ENCODE measurements around the gene CLSTN3.
A peak's percentile ranks its signal among the peaks of the same experiment; 100 is the strongest.

CLSTN3 gene

DNA sequence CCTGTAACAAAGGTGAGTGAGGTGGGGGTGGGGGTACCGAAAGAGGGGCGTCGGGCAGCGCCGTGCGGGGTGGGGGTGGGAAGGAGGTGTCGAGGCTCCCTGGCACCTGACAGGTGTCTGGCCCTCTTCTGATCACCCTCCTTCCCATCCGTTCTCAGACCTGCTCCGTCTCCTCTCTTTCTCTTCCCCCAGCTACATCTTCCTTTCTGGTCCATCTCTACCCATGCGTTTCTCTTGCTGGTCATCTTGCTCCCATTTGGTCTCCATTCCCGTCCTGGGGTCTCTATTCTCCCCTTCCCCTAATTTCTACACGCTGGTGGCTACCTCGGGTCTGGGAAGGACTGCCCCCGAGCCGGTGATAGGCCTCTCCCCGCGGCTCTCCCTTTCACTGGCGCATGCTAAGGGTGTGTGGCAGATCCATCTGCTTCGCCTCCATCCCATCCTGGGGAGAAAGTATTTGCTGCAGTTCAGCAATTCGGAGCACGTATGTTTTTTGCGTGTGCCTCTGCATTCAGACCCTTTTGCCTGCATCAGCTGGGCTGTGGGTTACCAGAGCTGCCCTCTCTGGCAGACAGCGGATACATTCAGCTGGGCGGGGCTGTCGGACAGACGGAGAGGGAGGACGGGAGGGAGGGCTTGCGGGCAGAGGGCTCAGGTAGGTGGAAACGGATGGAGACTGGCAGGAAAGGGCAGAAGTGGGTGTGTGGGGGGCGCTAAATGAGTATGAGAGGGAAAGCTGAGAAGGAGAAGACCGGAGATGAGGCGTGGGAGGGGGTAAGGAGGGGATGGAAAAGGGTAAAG lies 730 bp downstream of the CLSTN3 start:
- peak overlapping the region; percentile 81 for H3K4me3 ChIP-seq (ENCODE audit: low read depth, low read length)
- ChIA-PET CTCF (interaction anchor here (5.0 kb wide), 1 partner anchor 12 kb away, joined by 44 read pairs; no protein-coding TSS in a partner anchor), POLR2A (no interaction called here)
- TF ChIP-seq, protein P1, sequence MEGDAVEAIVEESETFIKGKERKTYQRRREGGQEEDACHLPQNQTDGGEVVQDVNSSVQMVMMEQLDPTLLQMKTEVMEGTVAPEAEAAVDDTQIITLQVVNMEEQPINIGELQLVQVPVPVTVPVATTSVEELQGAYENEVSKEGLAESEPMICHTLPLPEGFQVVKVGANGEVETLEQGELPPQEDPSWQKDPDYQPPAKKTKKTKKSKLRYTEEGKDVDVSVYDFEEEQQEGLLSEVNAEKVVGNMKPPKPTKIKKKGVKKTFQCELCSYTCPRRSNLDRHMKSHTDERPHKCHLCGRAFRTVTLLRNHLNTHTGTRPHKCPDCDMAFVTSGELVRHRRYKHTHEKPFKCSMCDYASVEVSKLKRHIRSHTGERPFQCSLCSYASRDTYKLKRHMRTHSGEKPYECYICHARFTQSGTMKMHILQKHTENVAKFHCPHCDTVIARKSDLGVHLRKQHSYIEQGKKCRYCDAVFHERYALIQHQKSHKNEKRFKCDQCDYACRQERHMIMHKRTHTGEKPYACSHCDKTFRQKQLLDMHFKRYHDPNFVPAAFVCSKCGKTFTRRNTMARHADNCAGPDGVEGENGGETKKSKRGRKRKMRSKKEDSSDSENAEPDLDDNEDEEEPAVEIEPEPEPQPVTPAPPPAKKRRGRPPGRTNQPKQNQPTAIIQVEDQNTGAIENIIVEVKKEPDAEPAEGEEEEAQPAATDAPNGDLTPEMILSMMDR (IDR thresholded peaks at IDR 0.05; ENCODE audit: insufficient read depth, low read length, missing control alignments), result peak; percentile 9
- DNase-seq (ENCODE audit: low read depth, low spot score), result no peak

DNA sequence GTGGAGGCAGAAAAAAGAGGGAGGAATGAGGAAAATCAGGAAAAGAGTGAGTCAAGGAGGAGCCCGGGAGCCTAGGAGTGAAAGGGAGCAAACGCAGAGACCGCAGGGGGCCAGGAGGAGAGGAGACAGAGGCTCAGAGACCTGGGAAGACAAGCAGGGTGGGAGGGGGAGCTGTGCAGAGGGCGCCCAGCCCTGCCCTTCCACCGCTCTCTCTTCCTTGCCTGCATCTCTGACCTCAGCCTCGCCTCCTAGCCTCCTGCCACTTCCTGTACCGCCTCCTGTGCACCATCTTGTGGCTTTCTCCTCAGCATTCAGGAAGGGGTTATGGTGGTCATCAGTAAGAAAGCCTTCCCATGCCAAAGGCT lies 1.3 kb downstream of the CLSTN3 start:
- POLR2A ChIA-PET, result no interaction called here
- DNase-seq (ENCODE audit: low read depth, low spot score), result no peak
- peak overlapping the region; percentile 81 for H3K4me3 ChIP-seq (ENCODE audit: low read depth, low read length)
- TF ChIP-seq, protein P1 (IDR thresholded peaks at IDR 0.05; ENCODE audit: insufficient read depth, low read length, missing control alignments), result no peak
- CTCF ChIA-PET, result interaction anchor here (5.0 kb wide), 1 partner anchor 12 kb away, joined by 44 read pairs; no protein-coding TSS in a partner anchor

DNA sequence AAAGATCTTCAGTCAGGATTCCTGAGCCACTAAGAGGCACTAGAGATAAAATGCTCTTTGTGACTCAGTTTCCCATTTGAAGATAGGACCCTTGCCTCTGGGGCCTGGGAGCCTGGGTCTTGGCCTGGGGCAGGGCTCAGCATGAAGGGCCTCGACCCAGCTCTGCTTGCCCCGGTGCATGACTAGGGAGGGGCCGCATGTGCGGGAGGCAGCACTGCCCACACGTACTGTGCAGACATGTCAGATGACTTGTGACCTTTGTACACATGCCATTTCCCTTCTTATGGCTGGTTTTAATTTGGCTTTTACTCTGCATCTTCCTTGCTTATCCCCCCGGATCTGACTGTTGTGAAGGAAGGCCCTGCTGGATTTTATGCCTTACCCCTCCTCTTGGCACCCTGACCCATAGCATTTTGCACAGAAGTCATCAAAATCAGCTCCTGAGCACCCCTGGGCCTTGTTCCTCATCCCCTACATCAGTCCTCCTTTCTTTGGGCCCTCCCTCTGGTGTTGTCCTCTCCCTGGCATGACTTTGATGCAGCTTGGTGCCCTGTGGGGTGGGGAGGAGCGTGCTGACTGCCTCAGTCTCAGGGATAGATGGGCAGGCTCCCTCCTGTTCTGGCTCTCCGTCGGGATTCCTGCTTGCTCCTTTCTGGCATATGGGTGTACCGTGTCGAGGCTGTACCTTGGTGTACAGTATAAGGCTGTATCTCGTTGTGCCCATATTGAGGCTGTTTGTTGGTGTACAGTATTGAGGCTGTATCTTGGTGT lies 4.4 kb downstream of the CLSTN3 start:
- POLR2A ChIA-PET, result no interaction called here
- CTCF ChIA-PET, result interaction anchor here (1.3 to 3.0 kb wide), 3 partner anchors 9 to 25 kb away, joined by 5 to 23 read pairs (median 5); partner anchors contain the start of gene C1RL
- no peak overlapping the region for H3K4me3 ChIP-seq (ENCODE audit: low read depth, low read length)
- TF ChIP-seq, protein P1 (IDR thresholded peaks at IDR 0.05; ENCODE audit: insufficient read depth, low read length, missing control alignments), result no peak
- DNase-seq (ENCODE audit: low read depth, low spot score), result no peak

DNA sequence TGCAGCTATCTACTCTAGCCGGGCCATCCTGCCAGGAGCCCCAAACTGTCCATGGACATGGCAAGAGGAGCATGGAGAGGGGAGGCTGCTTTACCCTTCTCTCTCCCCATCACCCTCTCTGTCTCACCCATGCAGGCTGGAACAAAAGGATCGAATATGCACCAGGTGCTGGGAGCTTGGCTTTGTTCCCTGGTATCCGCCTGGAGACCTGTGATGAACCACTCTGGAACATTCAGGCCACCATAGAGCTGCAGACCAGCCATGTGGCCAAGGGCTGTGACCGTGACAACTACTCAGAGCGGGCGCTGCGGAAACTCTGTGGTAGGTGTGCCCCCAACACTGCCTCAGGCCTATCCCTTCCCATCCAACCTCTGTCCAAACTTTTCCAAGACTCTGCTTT lies 5.9 kb downstream of the CLSTN3 start:
- no peak for DNase-seq (ENCODE audit: low read depth, low spot score)
- ChIA-PET POLR2A (no interaction called here), CTCF (interaction anchor here (0.8 to 3.0 kb wide), 4 partner anchors 8 to 52 kb away, joined by 3 to 23 read pairs (median 4); no protein-coding TSS in a partner anchor)
- H3K4me3 ChIP-seq (ENCODE audit: low read depth, low read length), result no peak overlapping the region
- TF ChIP-seq, protein P1 (IDR thresholded peaks at IDR 0.05; ENCODE audit: insufficient read depth, low read length, missing control alignments), result no peak

DNA sequence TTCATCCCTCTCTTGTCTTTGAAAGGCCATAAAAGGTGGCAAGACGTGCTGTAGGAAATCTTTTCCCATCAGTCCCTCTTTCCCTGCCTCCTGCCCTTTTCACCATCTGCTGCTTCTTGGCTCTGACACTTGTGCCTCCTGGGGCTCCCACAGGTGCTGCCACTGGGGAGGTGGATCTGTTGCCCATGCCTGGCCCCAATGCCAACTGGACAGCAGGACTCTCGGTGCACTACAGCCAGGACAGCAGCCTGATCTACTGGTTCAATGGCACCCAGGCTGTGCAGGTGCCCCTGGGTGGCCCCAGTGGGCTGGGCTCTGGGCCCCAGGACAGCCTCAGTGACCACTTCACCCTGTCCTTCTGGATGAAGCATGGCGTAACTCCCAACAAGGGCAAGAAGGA lies 6.5 kb downstream of the CLSTN3 start:
- POLR2A ChIA-PET, result no interaction called here
- no peak overlapping the region for H3K4me3 ChIP-seq (ENCODE audit: low read depth, low read length)
- TF ChIP-seq, protein P1 (IDR thresholded peaks at IDR 0.05; ENCODE audit: insufficient read depth, low read length, missing control alignments), result no peak
- no peak for DNase-seq (ENCODE audit: low read depth, low spot score)
- CTCF ChIA-PET, result interaction anchor here (1.0 to 3.0 kb wide), 2 partner anchors 7 to 18 kb away, joined by 3 to 23 read pairs; no protein-coding TSS in a partner anchor

DNA sequence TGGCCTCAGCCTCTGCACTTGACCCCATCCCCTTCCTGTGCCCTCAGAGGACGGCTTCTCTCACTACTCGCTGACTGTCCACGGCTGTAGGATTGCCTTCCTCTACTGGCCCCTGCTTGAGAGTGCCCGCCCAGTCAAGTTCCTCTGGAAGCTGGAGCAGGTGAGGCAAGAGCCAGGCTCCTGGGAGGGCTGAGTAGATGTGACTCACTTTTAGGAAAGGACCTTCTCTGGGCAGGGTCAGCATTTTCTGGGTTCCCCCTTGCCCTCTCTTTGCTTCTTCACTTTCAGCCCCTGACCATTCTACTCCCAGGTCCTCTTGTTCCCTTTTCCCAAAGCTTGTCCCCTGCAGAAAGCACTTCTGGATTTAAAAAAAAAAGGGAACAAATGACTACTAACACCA lies 7.7 kb downstream of the CLSTN3 start:
- ChIA-PET CTCF (interaction anchor here (0.7 to 1.0 kb wide), 3 partner anchors 10 to 120 kb away, joined by 3 to 4 read pairs (median 3); partner anchors contain the start of gene LPCAT3), POLR2A (no interaction called here)
- TF ChIP-seq, protein P1 (IDR thresholded peaks at IDR 0.05; ENCODE audit: insufficient read depth, low read length, missing control alignments), result no peak
- no peak for DNase-seq (ENCODE audit: low read depth, low spot score)
- no peak overlapping the region for H3K4me3 ChIP-seq (ENCODE audit: low read depth, low read length)
